ENCODE data around the gene PRIM2.
"Not testable (repeated sequence)": the region's sequence is repeated elsewhere in the genome, so short reads cannot be mapped to it uniquely, and the experiment has no call there.

Gene PRIM2

DNA sequence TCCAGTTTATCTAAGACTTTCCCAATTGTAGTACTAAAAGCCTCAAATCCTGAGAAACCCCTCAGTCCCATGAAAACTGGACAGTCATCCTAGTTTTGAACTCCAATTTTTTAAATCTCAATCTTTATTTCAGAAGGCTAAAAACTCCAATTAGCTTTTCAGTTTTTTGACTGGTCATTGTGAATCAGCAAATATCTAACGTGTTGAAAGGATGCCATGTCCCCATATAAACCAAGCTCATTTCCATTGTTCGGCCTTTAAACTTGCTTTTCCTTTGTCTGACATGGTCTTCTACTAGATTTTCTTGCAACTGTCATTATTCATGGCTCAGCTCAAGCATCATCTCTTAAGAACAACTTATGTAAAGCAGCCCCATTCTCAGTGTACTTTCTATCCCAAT, 342.4 kb downstream of the PRIM2 start:
- DNase-seq, result not testable (repeated sequence)

DNA sequence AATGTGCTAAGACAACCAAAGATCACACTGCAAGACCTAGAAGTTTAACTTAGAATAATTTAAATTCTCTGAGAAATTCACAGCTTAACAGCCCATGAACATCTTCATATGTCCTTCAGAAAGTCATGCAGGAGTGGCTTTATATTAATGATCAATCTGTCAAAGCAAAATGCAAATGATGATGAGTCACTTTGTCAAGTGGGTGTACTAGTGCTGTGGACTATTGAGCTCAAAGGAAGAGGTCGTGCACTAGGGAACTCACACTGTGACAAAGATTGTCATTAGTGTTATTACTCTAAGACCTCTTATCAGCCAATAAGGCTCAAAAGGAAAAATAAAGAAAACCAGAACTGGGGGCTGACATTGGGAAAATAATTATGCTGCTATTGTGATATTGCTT, 343.5 kb downstream of the PRIM2 start:
- DNase-seq, result not testable (repeated sequence)

DNA sequence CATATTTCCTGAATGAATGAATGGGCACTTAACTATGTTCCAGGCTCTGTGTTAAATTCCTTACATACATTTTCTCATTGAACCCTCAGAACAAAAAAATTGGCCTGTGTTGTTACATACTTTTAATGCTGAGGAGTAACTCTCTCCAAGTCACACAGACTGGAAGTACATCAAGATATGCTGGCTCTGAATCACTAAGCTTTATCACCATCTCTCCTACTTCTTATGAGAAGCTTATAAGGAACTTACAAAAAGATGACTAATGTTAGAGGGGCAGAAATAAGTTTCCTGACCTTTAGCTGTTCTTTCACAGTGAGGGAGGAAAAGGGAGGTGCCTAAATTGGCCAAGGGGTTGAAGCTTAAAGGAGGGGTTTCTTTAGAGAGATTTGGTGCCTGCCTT, 350.7 kb downstream of the PRIM2 start:
- DNase-seq, result not testable (repeated sequence)

DNA sequence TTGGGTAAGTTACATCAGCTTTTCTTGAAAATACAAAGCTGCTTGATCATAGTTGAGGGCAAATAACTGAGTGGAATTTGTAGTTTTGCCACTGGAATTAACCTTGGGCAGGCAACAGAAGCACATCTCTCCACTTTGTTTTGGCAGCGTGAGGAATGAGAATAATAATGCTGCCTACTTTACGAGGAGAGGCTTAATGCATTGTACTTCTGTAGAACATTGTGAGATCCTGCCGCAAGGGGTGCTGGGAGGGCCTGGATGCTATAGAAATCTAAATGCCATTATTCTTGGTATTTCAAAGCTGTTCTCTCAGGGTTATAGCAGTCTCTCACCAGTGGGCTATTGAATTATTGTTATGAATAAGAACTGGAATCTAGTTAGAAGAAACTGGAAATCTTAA, 353.8 kb downstream of the PRIM2 start:
- not testable (repeated sequence) for DNase-seq

DNA sequence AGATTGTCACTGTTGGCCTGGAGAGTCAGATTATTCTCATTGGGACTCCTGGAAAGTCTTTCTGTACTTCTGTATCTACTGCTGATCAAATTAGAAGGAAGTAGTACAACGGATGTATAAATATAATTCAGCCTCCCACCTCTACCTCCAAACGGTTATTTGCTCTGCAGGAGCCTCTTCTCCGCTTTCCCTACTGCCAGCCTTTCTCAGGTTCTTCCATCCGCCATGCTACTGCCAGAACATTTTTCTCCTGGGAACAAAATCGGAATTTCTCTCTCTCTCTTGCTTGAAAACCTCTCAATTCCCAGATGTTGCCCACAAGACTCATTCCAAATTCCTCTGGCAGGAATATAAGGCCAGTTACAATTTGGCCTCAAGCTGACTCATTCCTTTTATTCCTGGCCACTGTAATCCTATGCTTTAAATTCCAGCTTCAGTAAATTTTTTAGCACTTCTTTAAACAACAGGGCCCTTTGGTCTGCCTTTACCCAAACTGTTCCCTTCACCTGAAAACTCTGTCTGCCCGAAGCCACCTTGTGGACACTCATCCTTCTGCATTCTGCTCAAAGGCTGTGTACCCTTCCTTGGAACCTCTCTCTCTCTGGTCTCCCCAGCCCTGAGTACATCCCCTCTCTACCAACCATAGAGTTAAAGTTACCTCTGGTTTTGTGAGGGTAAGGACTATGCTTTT, 354.7 kb downstream of the PRIM2 start:
- peak; percentile 20 for DNase-seq

DNA sequence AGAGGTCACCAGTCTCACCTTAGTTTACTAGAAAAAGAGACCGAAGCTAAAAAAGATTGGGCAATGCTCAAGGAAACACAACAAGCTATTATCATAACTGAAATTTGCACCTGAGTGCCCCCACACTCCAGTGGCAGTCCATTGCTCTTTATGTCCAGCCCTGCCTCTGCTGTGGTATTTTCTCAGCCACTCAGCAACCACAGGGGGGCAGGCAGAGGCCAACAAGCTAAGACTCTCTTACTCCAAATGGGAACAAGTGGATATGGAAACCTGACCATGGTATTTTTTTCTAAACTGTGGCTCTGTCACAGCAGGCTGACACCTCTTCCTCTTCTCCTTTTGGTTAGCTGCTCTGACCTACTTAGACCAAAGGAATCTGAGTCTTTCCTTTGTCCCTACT, 355.9 kb downstream of the PRIM2 start:
- peak; percentile 3 for DNase-seq

DNA sequence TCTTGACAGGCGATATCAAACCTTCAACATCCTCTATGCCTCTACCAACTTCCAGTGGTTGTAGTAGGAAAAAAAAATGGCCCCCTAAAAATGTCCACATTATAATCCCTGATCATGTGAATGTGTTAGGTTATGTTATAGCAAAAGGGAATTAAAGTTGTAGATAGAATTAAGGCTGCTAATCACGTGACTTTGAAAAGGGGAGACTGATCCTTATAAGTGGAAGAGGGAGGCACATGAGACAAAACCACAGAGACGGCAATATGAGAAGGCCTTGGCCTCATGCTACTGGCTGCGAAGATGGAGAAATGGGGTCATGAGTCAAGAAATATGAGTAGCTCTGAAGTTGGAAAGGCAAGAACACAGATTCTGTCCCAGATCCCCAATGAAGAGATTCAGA, 358.0 kb downstream of the PRIM2 start:
- not testable (repeated sequence) for DNase-seq

DNA sequence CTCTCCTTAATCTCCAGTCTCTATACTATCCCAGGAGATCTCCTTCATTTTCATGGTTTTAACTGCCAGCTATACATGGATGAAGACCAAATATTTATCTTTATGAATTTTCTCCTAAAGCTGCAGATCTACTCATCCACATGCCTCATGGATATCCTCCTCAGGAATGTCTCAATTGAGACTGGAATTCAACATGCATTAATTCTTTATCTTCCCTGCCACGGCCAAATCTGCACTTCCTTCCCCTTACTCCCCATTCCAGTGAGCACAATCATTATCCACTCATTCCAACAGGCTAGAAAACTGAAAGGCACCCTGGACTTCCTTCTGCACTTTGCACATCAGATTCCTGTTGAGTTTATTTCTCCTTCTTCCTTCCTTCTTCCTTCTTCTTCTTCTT, 379.0 kb downstream of the PRIM2 start:
- not testable (repeated sequence) for DNase-seq

Measured in fibroblast of skin of right biceps (primary cell).